Measurements from ENCODE around the gene HENMT1. TPM values are rescaled to one million over a fixed set of nuclear protein-coding genes. Genes with fewer than 3 reads are reported as not detected.
A peak's percentile ranks its signal among the peaks of the same experiment; 100 is the strongest.

HENMT1 gene
- total RNA-seq, 1 donor from 2014 or later: 5.9 TPM

DNA sequence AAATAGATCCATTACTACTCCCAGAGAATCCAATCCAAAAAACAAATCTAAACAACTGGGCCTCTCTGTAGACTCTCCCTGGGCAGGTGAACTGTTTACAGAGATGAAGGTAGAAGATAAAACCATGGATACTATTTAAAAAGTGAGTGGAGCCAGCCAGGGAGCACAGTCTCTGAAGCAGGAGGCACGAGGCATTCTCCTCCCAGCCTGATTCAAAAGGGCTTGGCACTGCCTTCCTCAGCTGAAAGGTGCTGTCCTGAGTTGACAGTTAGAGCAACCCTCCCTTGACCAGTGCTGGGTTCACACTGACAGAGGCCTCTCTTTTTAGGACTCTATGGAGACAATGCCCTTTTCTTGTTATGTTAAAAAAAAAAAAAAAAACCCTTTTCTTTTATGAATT, 36.8 kb downstream of the HENMT1 start:
- Mint-ChIP-seq H3K4me3 (ENCODE audit: low read depth) (no peak overlapping the region), H3K36me3 (ENCODE audit: insufficient read depth) (no peaks in the 10 kb centered on the region), H3K9me3 (ENCODE audit: low read depth) (no peaks in the 10 kb centered on the region)

DNA sequence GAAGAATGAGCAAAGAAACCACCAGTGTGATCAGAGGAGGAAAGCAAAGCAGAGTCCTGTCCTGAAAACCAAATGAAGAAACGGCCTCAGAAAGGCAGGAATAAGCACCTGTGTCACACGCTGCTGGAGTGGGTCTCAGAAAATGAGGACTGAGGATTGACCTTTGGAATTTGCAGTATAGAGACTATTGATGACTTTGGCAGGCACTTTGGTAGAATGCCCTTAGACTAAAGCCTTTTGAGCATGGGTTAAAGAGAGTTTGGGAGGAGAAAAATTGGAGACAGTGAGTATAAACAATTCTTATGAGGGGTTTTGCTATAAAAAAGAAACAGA, 43.2 kb downstream of the HENMT1 start:
- Mint-ChIP-seq H3K9me3 (ENCODE audit: low read depth) (no peaks in the 10 kb centered on the region), H3K4me3 (ENCODE audit: low read depth) (no peak overlapping the region), H3K4me1 (ENCODE audit: low read depth) (peaks cover 4% of the 10 kb centered on the region), H3K27me3 (no peaks in the 10 kb centered on the region), H3K36me3 (ENCODE audit: insufficient read depth) (no peaks in the 10 kb centered on the region), H3K27ac (no peak overlapping the region)
- DNase-seq (ENCODE audit: low spot score, unreplicated experiment): no peak
- TF ChIP-seq, protein P1, sequence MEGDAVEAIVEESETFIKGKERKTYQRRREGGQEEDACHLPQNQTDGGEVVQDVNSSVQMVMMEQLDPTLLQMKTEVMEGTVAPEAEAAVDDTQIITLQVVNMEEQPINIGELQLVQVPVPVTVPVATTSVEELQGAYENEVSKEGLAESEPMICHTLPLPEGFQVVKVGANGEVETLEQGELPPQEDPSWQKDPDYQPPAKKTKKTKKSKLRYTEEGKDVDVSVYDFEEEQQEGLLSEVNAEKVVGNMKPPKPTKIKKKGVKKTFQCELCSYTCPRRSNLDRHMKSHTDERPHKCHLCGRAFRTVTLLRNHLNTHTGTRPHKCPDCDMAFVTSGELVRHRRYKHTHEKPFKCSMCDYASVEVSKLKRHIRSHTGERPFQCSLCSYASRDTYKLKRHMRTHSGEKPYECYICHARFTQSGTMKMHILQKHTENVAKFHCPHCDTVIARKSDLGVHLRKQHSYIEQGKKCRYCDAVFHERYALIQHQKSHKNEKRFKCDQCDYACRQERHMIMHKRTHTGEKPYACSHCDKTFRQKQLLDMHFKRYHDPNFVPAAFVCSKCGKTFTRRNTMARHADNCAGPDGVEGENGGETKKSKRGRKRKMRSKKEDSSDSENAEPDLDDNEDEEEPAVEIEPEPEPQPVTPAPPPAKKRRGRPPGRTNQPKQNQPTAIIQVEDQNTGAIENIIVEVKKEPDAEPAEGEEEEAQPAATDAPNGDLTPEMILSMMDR (IDR thresholded peaks at IDR 0.05; ENCODE audit: unreplicated experiment): no peak

More for the DNA sequence above, 36.8 kb downstream of the HENMT1 start:
- H3K4me1 Mint-ChIP-seq (ENCODE audit: low read depth): peaks cover 14% of the 10 kb centered on the region
- H3K27me3 Mint-ChIP-seq: no peaks in the 10 kb centered on the region
- TF ChIP-seq, protein P1 (IDR thresholded peaks at IDR 0.05; ENCODE audit: unreplicated experiment): no peak
- DNase-seq (ENCODE audit: low spot score, unreplicated experiment): no peak
- peak overlapping the region; percentile 60 for H3K27ac Mint-ChIP-seq

DNA sequence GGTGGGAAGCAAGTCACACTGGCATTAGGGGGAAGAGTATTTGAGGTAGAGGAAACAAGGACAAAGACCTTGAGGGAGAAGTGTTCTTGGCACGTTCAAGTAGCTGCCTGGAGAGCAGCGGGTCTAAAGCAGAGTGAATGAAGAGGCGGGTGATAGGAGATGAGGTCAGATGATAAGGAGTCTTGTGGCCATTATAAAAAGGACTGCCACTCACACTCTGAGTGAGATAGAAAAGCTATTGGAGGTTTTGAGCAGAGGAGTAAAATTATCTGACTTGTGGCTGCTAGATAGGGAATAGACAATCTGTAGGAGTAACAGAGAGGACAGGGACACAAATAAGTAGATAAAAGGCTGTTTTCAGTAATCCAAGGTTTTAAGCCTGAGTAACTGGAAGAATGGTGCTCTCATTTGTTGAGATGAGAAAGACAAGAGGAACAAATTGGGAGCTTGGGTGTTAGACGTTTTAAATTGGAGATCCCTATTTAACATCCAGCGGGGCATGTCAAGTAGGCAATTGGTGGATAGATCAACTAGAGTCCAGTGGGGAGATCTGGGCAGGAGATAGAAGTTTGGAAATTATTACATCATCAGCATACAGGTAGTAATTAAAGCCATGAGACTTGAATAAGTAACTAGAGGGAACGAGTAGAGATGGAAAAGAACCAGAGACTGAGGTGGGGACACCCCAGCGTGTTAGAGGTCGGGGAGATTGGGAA, 43.7 kb downstream of the HENMT1 start:
- no peaks in the 10 kb centered on the region for H3K36me3 Mint-ChIP-seq (ENCODE audit: insufficient read depth)
- no peaks in the 10 kb centered on the region for H3K9me3 Mint-ChIP-seq (ENCODE audit: low read depth)
- H3K27ac Mint-ChIP-seq: no peak overlapping the region
- no peak for DNase-seq (ENCODE audit: low spot score, unreplicated experiment)
- no peaks in the 10 kb centered on the region for H3K27me3 Mint-ChIP-seq
- no peak overlapping the region for H3K4me3 Mint-ChIP-seq (ENCODE audit: low read depth)
- TF ChIP-seq, protein P1 (IDR thresholded peaks at IDR 0.05; ENCODE audit: unreplicated experiment): no peak
- peaks cover 4% of the 10 kb centered on the region for H3K4me1 Mint-ChIP-seq (ENCODE audit: low read depth)

DNA sequence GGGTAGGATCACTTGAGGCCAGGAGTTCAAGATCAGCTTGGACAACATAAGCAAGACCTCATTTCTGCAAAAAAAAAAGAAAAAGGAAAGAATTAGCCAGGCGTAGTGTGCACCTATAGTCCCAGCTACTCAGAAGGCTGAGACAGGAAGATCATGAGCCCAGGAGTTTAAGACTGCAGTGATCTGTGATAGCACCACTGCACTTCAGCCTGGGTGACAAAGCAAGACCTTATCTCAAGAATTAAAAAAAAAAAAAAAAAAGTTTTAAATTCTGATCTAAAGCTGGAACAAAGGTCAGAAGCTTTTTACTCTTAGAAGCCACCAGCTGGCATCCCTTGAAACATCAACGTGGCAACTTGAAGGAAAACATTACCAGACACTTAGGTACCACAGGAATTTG, 45.3 kb downstream of the HENMT1 start:
- Mint-ChIP-seq H3K9me3 (ENCODE audit: low read depth) (no peaks in the 10 kb centered on the region), H3K27ac (no peak overlapping the region), H3K27me3 (no peaks in the 10 kb centered on the region)

DNA sequence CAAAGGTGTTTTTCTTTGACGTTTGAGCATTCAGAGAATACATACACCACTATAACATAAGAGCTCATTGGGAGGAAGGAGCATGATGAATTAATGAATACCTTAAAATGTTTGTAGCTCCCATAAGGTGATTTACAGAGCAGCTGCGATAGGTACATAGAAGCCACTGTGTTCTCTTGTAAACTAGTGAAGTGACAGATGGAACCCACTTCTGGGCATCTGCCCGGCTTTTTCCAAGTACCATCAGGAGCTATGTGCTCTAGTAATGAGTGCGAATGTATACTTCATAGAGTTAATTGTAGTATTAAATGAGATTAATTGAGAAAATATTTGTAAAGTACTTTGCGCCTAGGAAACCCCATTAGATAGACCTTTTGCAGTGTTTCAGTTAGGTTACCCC, 48.4 kb downstream of the HENMT1 start:
- H3K4me1 Mint-ChIP-seq (ENCODE audit: low read depth): no peaks in the 10 kb centered on the region
- H3K4me3 Mint-ChIP-seq (ENCODE audit: low read depth): no peak overlapping the region
- no peak for DNase-seq (ENCODE audit: low spot score, unreplicated experiment)
- no peak overlapping the region for H3K27ac Mint-ChIP-seq
- no peaks in the 10 kb centered on the region for H3K9me3 Mint-ChIP-seq (ENCODE audit: low read depth)
- H3K36me3 Mint-ChIP-seq (ENCODE audit: insufficient read depth): peaks cover 3% of the 10 kb centered on the region
- TF ChIP-seq, protein P1 (IDR thresholded peaks at IDR 0.05; ENCODE audit: unreplicated experiment): no peak
- H3K27me3 Mint-ChIP-seq: no peaks in the 10 kb centered on the region

More for the DNA sequence above, 45.3 kb downstream of the HENMT1 start:
- Mint-ChIP-seq H3K36me3 (ENCODE audit: insufficient read depth) (no peaks in the 10 kb centered on the region), H3K4me1 (ENCODE audit: low read depth) (no peaks in the 10 kb centered on the region), H3K4me3 (ENCODE audit: low read depth) (no peak overlapping the region)
- TF ChIP-seq, protein P1 (IDR thresholded peaks at IDR 0.05; ENCODE audit: unreplicated experiment): no peak
- DNase-seq (ENCODE audit: low spot score, unreplicated experiment): no peak
